ENCODE results near the gene MAPK4. TPM values are rescaled to one million over a fixed set of nuclear protein-coding genes. Genes with fewer than 3 reads are reported as not detected.

The MAPK4 gene
- total RNA-seq, 1 experiment from 2014 or later: not detected

- no peaks in the 10 kb centered on the region for H4K20me1 ChIP-seq (ENCODE audit: insufficient read depth)
- no peak for TF ChIP-seq EZH2 (IDR thresholded peaks at IDR 0.05; ENCODE audit: low read depth)
- TF ChIP-seq, protein P1, sequence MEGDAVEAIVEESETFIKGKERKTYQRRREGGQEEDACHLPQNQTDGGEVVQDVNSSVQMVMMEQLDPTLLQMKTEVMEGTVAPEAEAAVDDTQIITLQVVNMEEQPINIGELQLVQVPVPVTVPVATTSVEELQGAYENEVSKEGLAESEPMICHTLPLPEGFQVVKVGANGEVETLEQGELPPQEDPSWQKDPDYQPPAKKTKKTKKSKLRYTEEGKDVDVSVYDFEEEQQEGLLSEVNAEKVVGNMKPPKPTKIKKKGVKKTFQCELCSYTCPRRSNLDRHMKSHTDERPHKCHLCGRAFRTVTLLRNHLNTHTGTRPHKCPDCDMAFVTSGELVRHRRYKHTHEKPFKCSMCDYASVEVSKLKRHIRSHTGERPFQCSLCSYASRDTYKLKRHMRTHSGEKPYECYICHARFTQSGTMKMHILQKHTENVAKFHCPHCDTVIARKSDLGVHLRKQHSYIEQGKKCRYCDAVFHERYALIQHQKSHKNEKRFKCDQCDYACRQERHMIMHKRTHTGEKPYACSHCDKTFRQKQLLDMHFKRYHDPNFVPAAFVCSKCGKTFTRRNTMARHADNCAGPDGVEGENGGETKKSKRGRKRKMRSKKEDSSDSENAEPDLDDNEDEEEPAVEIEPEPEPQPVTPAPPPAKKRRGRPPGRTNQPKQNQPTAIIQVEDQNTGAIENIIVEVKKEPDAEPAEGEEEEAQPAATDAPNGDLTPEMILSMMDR (conservative IDR thresholded peaks at IDR 0.05): no peak
- H3K9me3 ChIP-seq (ENCODE audit: insufficient read depth, low read depth): no peaks in the 10 kb centered on the region; the same call in 1 of the 2 replicates
- no peak overlapping the region for H3K4me3 ChIP-seq
- H3K27me3 ChIP-seq (ENCODE audit: insufficient read depth, low read depth): no peaks in the 10 kb centered on the region
- intact Hi-C loops (cut with micrococcal nuclease; ENCODE audit: unreplicated experiment): no loop called here
- no peaks in the 10 kb centered on the region for H3K4me1 ChIP-seq (replicated peaks; ENCODE audit: insufficient read depth)
- H3K36me3 ChIP-seq (ENCODE audit: low read depth): no peaks in the 10 kb centered on the region
- H3K79me2 ChIP-seq (ENCODE audit: low read depth): no peaks in the 10 kb centered on the region
- ChIA-PET POLR2A (ENCODE audit: unreplicated experiment) (no interaction called here), CTCF (no interaction called here)
- H3K27ac ChIP-seq: no peak overlapping the region
- H2AFZ ChIP-seq: no peak overlapping the region
- DNase-seq: no peak
- H3K9me2 ChIP-seq (ENCODE audit: insufficient read depth): no peaks in the 10 kb centered on the region
- no TSS peak for BruUV-seq (replicated peaks)
- H3K4me2 ChIP-seq: no peak overlapping the region
- no peaks in the 10 kb centered on the region for H3F3A ChIP-seq (ENCODE audit: insufficient read depth, low read depth)
Observed at GRCh38 chr18:50582500-50582899, 22.6 kb downstream of the MAPK4 start.

DNA sequence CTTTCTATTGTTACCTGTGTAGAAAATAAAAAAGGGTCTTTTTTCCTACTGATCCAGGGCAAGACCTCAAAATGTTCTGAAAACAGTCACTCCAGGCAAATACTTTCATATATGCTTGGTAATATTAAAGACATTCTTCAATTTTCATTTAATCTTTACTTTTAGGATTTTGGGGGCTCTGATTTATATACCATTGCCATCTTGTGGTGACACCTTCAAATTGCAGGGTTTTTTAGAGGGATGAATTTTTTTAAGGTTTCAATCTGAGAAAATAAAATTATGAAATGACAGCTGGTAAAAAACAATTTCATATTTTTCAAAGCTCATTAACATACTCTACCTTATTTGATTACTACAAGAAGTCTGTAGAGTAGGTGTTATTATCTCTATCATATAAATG lies 26.8 kb downstream of the MAPK4 start:
- intact Hi-C loops (cut with micrococcal nuclease; ENCODE audit: unreplicated experiment): no loop called here
- no peak overlapping the region for H3K4me2 ChIP-seq
- no peaks in the 10 kb centered on the region; the same call in 1 of the 2 replicates for H4K20me1 ChIP-seq (ENCODE audit: insufficient read depth)
- peaks cover 5% of the 10 kb centered on the region; the same call in 1 of the 2 replicates for H3K27me3 ChIP-seq (ENCODE audit: insufficient read depth, low read depth)
- no peaks in the 10 kb centered on the region for H3K9me2 ChIP-seq (ENCODE audit: insufficient read depth)
- no peaks in the 10 kb centered on the region for H3F3A ChIP-seq (ENCODE audit: insufficient read depth, low read depth)
- no peaks in the 10 kb centered on the region for H3K36me3 ChIP-seq (ENCODE audit: low read depth)
- no peak overlapping the region for H3K27ac ChIP-seq
- CTCF ChIA-PET: no interaction called here
- no peaks in the 10 kb centered on the region; the same call in 1 of the 2 replicates for H3K9me3 ChIP-seq (ENCODE audit: insufficient read depth, low read depth)
- no peaks in the 10 kb centered on the region for H3K79me2 ChIP-seq (ENCODE audit: low read depth)
- TF ChIP-seq, protein P1 (conservative IDR thresholded peaks at IDR 0.05): peak; percentile 58
- TF ChIP-seq EZH2 (IDR thresholded peaks at IDR 0.05; ENCODE audit: low read depth): no peak
- H3K4me1 ChIP-seq (replicated peaks; ENCODE audit: insufficient read depth): no peaks in the 10 kb centered on the region
- POLR2A ChIA-PET (ENCODE audit: unreplicated experiment): no interaction called here
- no peak overlapping the region for H3K4me3 ChIP-seq
- no TSS peak for BruUV-seq (replicated peaks)
- DNase-seq: no peak
- H2AFZ ChIP-seq: no peak overlapping the region

GRCh38 chr18:50590593-50590992 lies 30.7 kb downstream of the MAPK4 start:
- Histone ChIP-seq H3K4me1 (replicated peaks; ENCODE audit: insufficient read depth) (no peaks in the 10 kb centered on the region), H4K20me1 (ENCODE audit: insufficient read depth) (no peaks in the 10 kb centered on the region; the same call in 1 of the 2 replicates), H3F3A (ENCODE audit: insufficient read depth, low read depth) (no peaks in the 10 kb centered on the region; the same call in 1 of the 2 replicates), H3K27ac (no peak overlapping the region), H3K9me3 (ENCODE audit: insufficient read depth, low read depth) (peaks cover 5% of the 10 kb centered on the region; the same call in 1 of the 2 replicates), H3K36me3 (ENCODE audit: low read depth) (no peaks in the 10 kb centered on the region), H2AFZ (no peak overlapping the region), H3K79me2 (ENCODE audit: low read depth) (no peaks in the 10 kb centered on the region), H3K4me2 (no peak overlapping the region), H3K27me3 (ENCODE audit: insufficient read depth, low read depth) (peaks cover 5% of the 10 kb centered on the region; the same call in 1 of the 2 replicates), H3K4me3 (no peak overlapping the region), H3K9me2 (ENCODE audit: insufficient read depth) (no peaks in the 10 kb centered on the region)
- TF ChIP-seq EZH2 (IDR thresholded peaks at IDR 0.05; ENCODE audit: low read depth): no peak
- TF ChIP-seq, protein P1 (conservative IDR thresholded peaks at IDR 0.05): no peak
- ChIA-PET CTCF (no interaction called here), POLR2A (ENCODE audit: unreplicated experiment) (no interaction called here)
- intact Hi-C loops (cut with micrococcal nuclease; ENCODE audit: unreplicated experiment): no loop called here
- no peak for DNase-seq
- BruUV-seq (replicated peaks): no TSS peak
